IMR-90 (cell line): Measurements from ENCODE around the gene DOCK9.

Experiments
- BHLHE40 ChIP-seq: fragments of 150-350 bp; IDR thresholded peaks from 2 replicates; pipeline ENCODE4 v1.6.1; 2016; ENCODE audit warnings: mild to moderate bottlenecking, low read depth, low read length
- CEBPB ChIP-seq: IDR thresholded peaks from 2 replicates; pipeline ENCODE4 v1.6.1; 2012; ENCODE audit warnings: low read depth, low read length, improper control_type of control experiment
- CHD1 ChIP-seq: IDR thresholded peaks from 2 replicates; pipeline ENCODE4 v1.6.1; 2012; ENCODE audit warnings: low read depth, low read length, improper control_type of control experiment
- CTCF ChIP-seq: conservative IDR thresholded peaks from 2 replicates; pipeline ENCODE4 v1.5.1; 2012; ENCODE audit warnings: mild to moderate bottlenecking, low read depth, low read length, improper control_type of control experiment
- ELK1 ChIP-seq: fragments of 150-350 bp; IDR thresholded peaks from 2 replicates; pipeline ENCODE4 v1.6.1; 2016; ENCODE audit warnings: low read depth, mild to moderate bottlenecking, low read length, moderate library complexity, borderline replicate concordance
- FOS ChIP-seq: fragments of 150-350 bp; IDR thresholded peaks from 2 replicates; pipeline ENCODE4 v1.6.1; 2016; ENCODE audit warnings: low read depth, low read length
- MXI1 ChIP-seq: IDR thresholded peaks from 2 replicates; pipeline ENCODE4 v1.6.1; 2012; ENCODE audit warnings: low read depth, mild to moderate bottlenecking, low read length, moderate library complexity, borderline replicate concordance
- NFE2L2 ChIP-seq: fragments of 150-350 bp; IDR thresholded peaks from 2 replicates; pipeline ENCODE4 v1.6.1; 2016; ENCODE audit warnings: low read depth, mild to moderate bottlenecking, low read length
- POLR2A ChIP-seq: IDR thresholded peaks from 2 replicates; pipeline ENCODE4 v1.6.1; 2012; ENCODE audit warnings: mild to moderate bottlenecking, low read depth, low read length
- RAD21 ChIP-seq: IDR thresholded peaks from 2 replicates; pipeline ENCODE4 v1.6.1; 2012; ENCODE audit warnings: low read length, improper control_type of control experiment
- RFX5 ChIP-seq: IDR thresholded peaks from 2 replicates; pipeline ENCODE4 v1.8.0; 2012; ENCODE audit warnings: low read depth, mild to moderate bottlenecking, low read length, moderate library complexity
- SMC3 ChIP-seq: fragments of 150-350 bp; IDR thresholded peaks from 2 replicates; pipeline ENCODE4 v1.6.1; 2016; ENCODE audit warnings: low read depth, mild to moderate bottlenecking, antibody characterized with exemption, low read length, moderate library complexity
- USF2 ChIP-seq: fragments of 150-350 bp; IDR thresholded peaks from 2 replicates; pipeline ENCODE4 v1.6.1; 2017; ENCODE audit warnings: mild to moderate bottlenecking, antibody characterized with exemption, low read length, low read depth

DNA sequence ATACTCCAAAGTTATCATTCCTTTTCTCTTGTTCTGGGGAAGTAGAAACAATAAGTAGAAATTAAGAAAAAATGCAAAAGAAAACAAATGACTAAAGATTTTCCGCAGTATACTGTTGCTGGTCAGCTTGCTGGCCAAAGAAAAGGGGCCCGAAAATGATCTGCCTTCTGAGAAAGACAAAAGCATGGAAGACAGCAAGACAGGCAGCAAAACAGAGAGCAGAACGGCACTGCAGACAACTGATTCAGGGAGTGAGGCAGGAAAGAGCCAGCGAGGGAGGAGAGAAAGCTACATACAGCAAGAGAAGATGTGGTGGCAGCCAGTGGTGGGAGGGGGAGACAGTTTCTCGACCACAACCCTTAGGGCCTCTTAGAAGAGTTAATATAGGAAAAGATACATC is 5.3 kb upstream of the DOCK9 start:
- TF ChIP-seq POLR2A (no peak), CTCF (no peak), RAD21 (no peak), BHLHE40 (no peak), FOS (no peak), ELK1 (no peak), RFX5 (no peak), SMC3 (no peak), USF2 (no peak), NFE2L2 (no peak), CEBPB (no peak), MXI1 (no peak), CHD1 (no peak)
